A549 (cell line): ENCODE data around the gene CDH4. TPM values are rescaled to one million over a fixed set of nuclear protein-coding genes. Genes with fewer than 3 reads are reported as not detected.

ENCODE experiments used
- ATAC-seq, 2 experiments: fragments of 200-7000 bp in 1 of 2; fragments of >200 bp in 1 of 2; cut with Nextera tagmentation in 1 of 2; cut with Tn5 transposase in 1 of 2; 3 replicates each; pipeline versions ENCODE4 v1.8.0 to v1.9.1; 2018 to 2020; ENCODE audit warnings: mild to moderate bottlenecking in 1 of 2, moderate library complexity in 1 of 2
- CTCF ChIA-PET: fragments of 300-600 bp; sonication (Branson Sonifier 250); formaldehyde crosslinking; extraction: SDS; loops from one replicate; lab custom pipeline; 2021; ENCODE audit warnings: antibody characterized with exemption, inconsistent platforms; lab: Yijun Ruan, JAX
- POLR2A ChIA-PET: fragments of 350-600 bp; formaldehyde crosslinking; extraction: SDS; loops from one replicate; lab custom pipeline; 2021; ENCODE audit warnings: antibody characterized with exemption, inconsistent platforms; lab: Yijun Ruan, JAX
- DNase-seq, 2 experiments: peaks; one replicate each; pipeline versions ENCODE4 v3.0.0 to v3.0.0-alpha.2; 2011 to 2016; ENCODE audit warnings: low read depth in 1 of 2, low spot score in 1 of 2
- FAIRE-seq: peaks from 2 replicates; lab custom pipeline; 2011; peaks lifted over from hg19 to GRCh38; lab: Jason Lieb, UNC
- H3K27ac ChIP-seq, 2 experiments: fragments of >200 bp; sonication (Bioruptor Twin); formaldehyde crosslinking; 3 replicates each; pipeline ENCODE4 v1.5.1; 2016 to 2017
- H3K4me1 ChIP-seq: fragments of >200 bp; sonication (Bioruptor Twin); formaldehyde crosslinking; 3 replicates; pipeline ENCODE4 v1.6.1; 2016
- H3K4me2 ChIP-seq: fragments of >200 bp; sonication (Bioruptor Twin); formaldehyde crosslinking; 3 replicates; pipeline ENCODE4 v1.6.1; 2016
- H3K4me3 ChIP-seq: fragments of >200 bp; sonication (Bioruptor Twin); formaldehyde crosslinking; 3 replicates; pipeline ENCODE4 v1.5.1; 2016
- H3K9me3 ChIP-seq: fragments of >200 bp; sonication (Bioruptor Twin); formaldehyde crosslinking; 3 replicates; pipeline ENCODE4 v1.6.1; 2016
- BCL3 ChIP-seq: fragments of >200 bp; sonication (Bioruptor Twin); formaldehyde crosslinking; IDR thresholded peaks from 3 replicates; pipeline ENCODE4 v1.6.1; 2016
- CBX2 ChIP-seq: fragments of 200-600 bp; sonication (generic); IDR thresholded peaks from 2 replicates; pipeline ENCODE4 v1.6.1; 2016; ENCODE audit warnings: low read depth, mild to moderate bottlenecking, borderline replicate concordance
- CBX8 ChIP-seq: fragments of 200-600 bp; sonication (generic); IDR thresholded peaks from 2 replicates; pipeline ENCODE4 v1.6.1; 2016
- CEBPB ChIP-seq, 2 experiments: fragments of >200 bp in 1 of 2; sonication (Bioruptor Twin) in 1 of 2; formaldehyde crosslinking in 1 of 2; IDR thresholded peaks; 2 replicates each; pipeline ENCODE4 v1.6.1; 2012 to 2016
- CHD2 ChIP-seq: fragments of 150-350 bp; IDR thresholded peaks from 2 replicates; pipeline ENCODE4 v1.6.1; 2014; ENCODE audit warnings: low read length; ENCODE audit not compliant: partially characterized antibody
- E2F6 ChIP-seq: IDR thresholded peaks from 2 replicates; pipeline ENCODE4 v1.6.1; 2012; ENCODE audit warnings: low read depth, borderline replicate concordance
- EHMT2 ChIP-seq: fragments of 200-600 bp; sonication (generic); IDR thresholded peaks from 2 replicates; pipeline ENCODE4 v1.6.1; 2016; ENCODE audit warnings: antibody characterized with exemption, low read depth, mild to moderate bottlenecking, moderate library complexity
- EP300 ChIP-seq, 2 experiments: fragments of >200 bp; sonication (Bioruptor Twin); formaldehyde crosslinking; IDR thresholded peaks; 2 replicates in 1 of 2; 3 replicates in 1 of 2; pipeline ENCODE4 v1.6.1; 2016 to 2017
- FOSB ChIP-seq: fragments of 250-450 bp; sonication (Bioruptor Pico); IDR thresholded peaks from 2 replicates; pipeline ENCODE4 v1.5.0; 2020; ENCODE audit warnings: mild to moderate bottlenecking, moderate library complexity
- GATA3 ChIP-seq: IDR thresholded peaks from 2 replicates; pipeline ENCODE4 v1.6.1; 2012; ENCODE audit warnings: borderline replicate concordance
- HDAC2 ChIP-seq: fragments of 200-600 bp; sonication (generic); IDR thresholded peaks from 2 replicates; pipeline ENCODE4 v1.6.1; 2016
- HEYL ChIP-seq: fragments of 250-450 bp; sonication (Bioruptor Pico); IDR thresholded peaks from 2 replicates; pipeline ENCODE4 v1.8.0; 2021; ENCODE audit warnings: mild to moderate bottlenecking, moderate library complexity
- HOXA7 ChIP-seq: fragments of 250-450 bp; sonication (Bioruptor Pico); IDR thresholded peaks from 2 replicates; pipeline ENCODE4 v1.5.0; 2020; ENCODE audit warnings: mild to moderate bottlenecking, moderate library complexity
- MAX ChIP-seq: IDR thresholded peaks from 2 replicates; pipeline ENCODE4 v1.6.1; 2012
- NFE2L2 ChIP-seq: fragments of 150-350 bp; conservative IDR thresholded peaks from 2 replicates; pipeline ENCODE4 v1.6.1; 2014; ENCODE audit warnings: low read length
- PHF8 ChIP-seq: fragments of 200-600 bp; sonication (generic); IDR thresholded peaks from 2 replicates; pipeline ENCODE4 v1.6.1; 2016; ENCODE audit warnings: low read depth, mild to moderate bottlenecking, antibody characterized with exemption, moderate library complexity, borderline replicate concordance
- POLR2AphosphoS2 ChIP-seq: conservative IDR thresholded peaks from 2 replicates; pipeline ENCODE4 v1.6.1; 2012; ENCODE audit warnings: low read length, improper control_type of control experiment, inconsistent platforms
- RARB ChIP-seq: fragments of 250-450 bp; sonication (Bioruptor Pico); IDR thresholded peaks from 2 replicates; pipeline ENCODE4 v1.8.0; 2021; ENCODE audit warnings: mild to moderate bottlenecking, moderate library complexity
- RNF2 ChIP-seq: fragments of 200-600 bp; sonication (generic); IDR thresholded peaks from 2 replicates; pipeline ENCODE4 v1.6.1; 2016; ENCODE audit warnings: low read depth, mild to moderate bottlenecking, antibody characterized with exemption, moderate library complexity, borderline replicate concordance
- SREBF2 ChIP-seq: fragments of 450-650 bp; IDR thresholded peaks from 2 replicates; pipeline ENCODE4 v1.6.1; 2014; ENCODE audit warnings: mild to moderate bottlenecking, moderate library complexity
- TFCP2L1 ChIP-seq: fragments of 250-450 bp; sonication (Bioruptor Pico); IDR thresholded peaks from 2 replicates; pipeline ENCODE4 v1.5.0; 2021; ENCODE audit warnings: mild to moderate bottlenecking
- USF2 ChIP-seq: fragments of 450-650 bp; IDR thresholded peaks from 2 replicates; pipeline ENCODE4 v1.6.1; 2014; ENCODE audit warnings: antibody characterized with exemption
- ZNF302 ChIP-seq: fragments of 250-450 bp; sonication (Bioruptor Pico); IDR thresholded peaks from 2 replicates; pipeline ENCODE4 v1.9.0; 2021; ENCODE audit warnings: inconsistent platforms, mild to moderate bottlenecking, moderate library complexity
- WGBS: methylation state at CpG from one replicate; pipeline ENCODE4 v1.1.6; 2017; ENCODE audit errors: missing lambda C conversion rate; 5-methylcytosine and 5-hydroxymethylcytosine counted together
- polyA plus RNA-seq, 4 experiments: library from polyadenylated mRNA; depleted of rRNA in 3 of 4; stranded (reverse); fragments of >200 nt; fragmentation: RNase III in 1 of 4; extraction: RNeasy Plus Mini Kit Qiagen cat#74134 plus additional on column Dnase treatment in 1 of 4; gene quantifications; 2 replicates in 3 of 4; 3 replicates in 1 of 4; pipeline ENCODE4 v1.2.3, GENCODE V29; 2011 to 2017

The CDH4 gene
- polyA plus RNA-seq, 2 of the 4 experiments (the other 2 are of a cell fraction) = 3.4 to 10.3 TPM

GRCh38 chr20:61601853-61602252, 349.8 kb downstream of the CDH4 start:
- DNase-seq = no peak
- CTCF ChIA-PET = interaction anchor here (0.6 to 1.2 kb wide), 3 partner anchors 19 to 47 kb away, joined by 3 to 4 read pairs (median 3); no protein-coding TSS in a partner anchor
- Histone ChIP-seq H3K9me3 (peaks cover 18% of the 10 kb centered on the region), H3K4me3 (no peak overlapping the region), H3K4me1 (no peaks in the 10 kb centered on the region), H3K27ac (no peak overlapping the region), H3K4me2 (no peak overlapping the region)
- no peak for FAIRE-seq
- WGBS = 85% methylated on average over 5 of the region's 14 CpGs
- ATAC-seq = no peak
- no peak for TF ChIP-seq PHF8
- TF ChIP-seq GATA3 = no peak
- TF ChIP-seq ZNF302 = no peak
- no peak for TF ChIP-seq EHMT2
- TF ChIP-seq MAX = no peak
- no peak for TF ChIP-seq E2F6
- TF ChIP-seq RNF2 = no peak
- TF ChIP-seq USF2 = no peak
- TF ChIP-seq HOXA7 (CRISPR knock-in tag) = no peak
- no peak for TF ChIP-seq NFE2L2
- no peak for TF ChIP-seq FOSB (CRISPR knock-in tag)
- no peak for TF ChIP-seq CHD2
- TF ChIP-seq POLR2AphosphoS2 = no peak
- no peak for TF ChIP-seq CBX2
- TF ChIP-seq EP300 (IDR thresholded peaks at IDR 0.05) = no peak
- no peak for TF ChIP-seq HDAC2
- no peak for TF ChIP-seq BCL3
- no peak for TF ChIP-seq RARB (CRISPR knock-in tag)
- POLR2A ChIA-PET = no interaction called here

GRCh38 chr20:61603715-61604114, 351.7 kb downstream of the CDH4 start:
- ATAC-seq (no peak), DNase-seq (no peak), FAIRE-seq (no peak)
- Histone ChIP-seq H3K9me3 (peaks cover 14% of the 10 kb centered on the region), H3K4me1 (no peaks in the 10 kb centered on the region), H3K4me2 (no peak overlapping the region), H3K4me3 (no peak overlapping the region), H3K27ac (no peak overlapping the region)
- TF ChIP-seq CEBPB (IDR thresholded peaks at IDR 0.05) = no peak
- TF ChIP-seq SREBF2 = no peak
- TF ChIP-seq USF2 = no peak
- TF ChIP-seq RNF2 = no peak
- TF ChIP-seq CBX8 = no peak
- no peak for TF ChIP-seq HEYL
- no peak for TF ChIP-seq TFCP2L1 (CRISPR knock-in tag)
- ChIA-PET CTCF (no interaction called here), POLR2A (no interaction called here)
- WGBS = 73% methylated on average over 5 of the region's 5 CpGs
